Stimulated activated naive CD8-positive, alpha-beta T cell treated with anti-CD3 and anti-CD28 coated beads, Interleukin-15, amount 100 ng/mL, for 72 hours (primary cell): ENCODE measurements around the gene PIK3CD.
"Not testable (repeated sequence)": the region's sequence is repeated elsewhere in the genome, so short reads cannot be mapped to it uniquely, and the experiment has no call there.

ENCODE experiments used
- ATAC-seq: fragments of 150-1000 bp; cut with Tn5 transposase; 2 replicates; pipeline ENCODE4 v1.10.0; 2021; ENCODE audit warnings: mild to moderate bottlenecking, moderate library complexity
- DNase-seq, 2 donors: peaks; one replicate each; pipeline ENCODE4 v3.0.0; 2021 to 2022
- H3K27ac Mint-ChIP-seq, 2 donors: one replicate each; pipeline ENCODE4 v1.8.0; 2022; ENCODE audit warnings: mild to moderate bottlenecking in 2 of 2, mixed read lengths in 2 of 2, moderate library complexity in 2 of 2
- H3K27me3 Mint-ChIP-seq: one replicate; pipeline ENCODE4 v1.8.0; 2022; ENCODE audit warnings: mixed read lengths
- H3K4me1 Mint-ChIP-seq: one replicate; pipeline ENCODE4 v1.8.0; 2022; ENCODE audit warnings: mild to moderate bottlenecking, mixed read lengths
- H3K4me3 Mint-ChIP-seq, 2 donors: one replicate each; pipeline ENCODE4 v1.8.0; 2022; ENCODE audit warnings: mild to moderate bottlenecking in 2 of 2, mixed read lengths in 2 of 2, moderate library complexity in 1 of 2
- H3K9me3 Mint-ChIP-seq, 2 donors: one replicate each; pipeline ENCODE4 v1.8.0; 2022; ENCODE audit warnings: mixed read lengths in 2 of 2

The PIK3CD gene

DNA sequence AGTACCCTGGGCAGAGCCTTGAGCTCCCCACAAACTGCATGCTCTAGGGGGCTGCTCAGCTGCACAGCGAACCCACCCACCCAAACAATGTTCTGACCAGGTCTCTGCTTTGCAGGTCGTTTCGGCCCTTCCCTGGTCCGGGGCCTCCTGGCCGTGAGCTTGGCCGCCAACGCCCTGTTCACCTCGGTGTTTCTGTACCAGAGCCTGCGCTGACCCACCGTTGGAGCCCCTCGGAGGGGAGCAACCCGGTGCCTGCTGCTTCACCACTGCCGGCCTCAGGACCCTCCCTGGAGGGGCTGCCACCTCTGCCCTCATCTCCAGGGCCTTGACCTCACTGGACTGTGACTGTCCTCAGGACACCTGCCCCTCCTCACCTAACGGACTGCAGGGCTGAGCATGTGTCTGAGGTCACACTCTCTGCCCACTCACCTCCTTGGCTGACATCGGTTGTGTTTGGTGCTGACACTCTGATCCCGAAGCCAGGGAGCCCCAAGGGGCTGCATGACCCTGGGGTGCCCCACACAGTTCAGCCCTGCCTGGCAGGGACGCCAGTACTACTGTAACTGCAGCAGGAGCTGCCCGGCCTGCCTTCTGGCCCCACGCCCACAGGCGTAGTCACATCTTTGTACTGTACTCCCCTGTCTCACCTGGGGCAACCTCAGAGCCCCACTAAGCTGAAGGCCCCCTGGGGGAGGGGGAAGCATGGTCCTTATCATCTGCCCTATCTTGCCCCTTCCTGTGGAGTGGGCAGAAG, 38.5 kb upstream of the PIK3CD start:
- DNase-seq (no peak), ATAC-seq (no peak)
- Mint-ChIP-seq H3K4me3 (no peak overlapping the region), H3K27me3 (no peaks in the 10 kb centered on the region), H3K4me1 (peaks cover 8% of the 10 kb centered on the region), H3K27ac (no peak overlapping the region), H3K9me3 (no peaks in the 10 kb centered on the region)

DNA sequence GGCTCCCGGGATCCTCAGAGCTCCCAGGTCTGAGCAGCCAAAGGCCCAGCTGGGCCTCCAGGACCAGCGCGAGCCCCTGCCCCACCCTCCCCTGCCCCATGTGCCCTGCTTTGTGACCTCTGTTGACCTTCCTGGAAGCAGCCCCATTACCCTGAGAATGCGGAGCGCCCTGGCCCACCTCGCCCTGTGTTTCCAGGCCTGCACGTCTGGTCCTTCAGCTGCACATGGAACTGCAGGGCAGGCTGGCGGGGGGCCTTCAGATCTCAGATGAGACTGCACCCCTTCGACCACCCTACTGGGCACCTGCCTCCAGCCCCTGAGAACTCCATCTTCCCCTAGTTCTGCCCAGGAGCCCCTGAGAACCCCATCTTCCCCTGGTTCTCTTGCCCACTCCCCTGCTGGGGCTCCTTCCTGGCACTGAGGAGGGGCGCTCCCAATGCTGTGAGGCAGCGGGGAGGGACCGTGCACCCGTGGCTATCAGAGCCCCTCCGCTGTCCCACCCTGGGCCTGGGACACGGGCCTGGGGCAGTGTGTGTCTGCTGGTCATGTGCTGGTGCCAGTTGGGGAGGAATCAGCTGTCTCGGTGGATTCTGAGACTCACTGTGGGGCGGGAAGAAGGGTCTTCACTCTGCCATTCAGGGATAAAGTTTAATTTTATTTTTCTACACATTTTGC, 37.8 kb upstream of the PIK3CD start:
- DNase-seq = no peak
- Mint-ChIP-seq H3K27me3 (peaks cover 3% of the 10 kb centered on the region), H3K27ac (peak overlapping the region; percentile 26 to 89)

DNA sequence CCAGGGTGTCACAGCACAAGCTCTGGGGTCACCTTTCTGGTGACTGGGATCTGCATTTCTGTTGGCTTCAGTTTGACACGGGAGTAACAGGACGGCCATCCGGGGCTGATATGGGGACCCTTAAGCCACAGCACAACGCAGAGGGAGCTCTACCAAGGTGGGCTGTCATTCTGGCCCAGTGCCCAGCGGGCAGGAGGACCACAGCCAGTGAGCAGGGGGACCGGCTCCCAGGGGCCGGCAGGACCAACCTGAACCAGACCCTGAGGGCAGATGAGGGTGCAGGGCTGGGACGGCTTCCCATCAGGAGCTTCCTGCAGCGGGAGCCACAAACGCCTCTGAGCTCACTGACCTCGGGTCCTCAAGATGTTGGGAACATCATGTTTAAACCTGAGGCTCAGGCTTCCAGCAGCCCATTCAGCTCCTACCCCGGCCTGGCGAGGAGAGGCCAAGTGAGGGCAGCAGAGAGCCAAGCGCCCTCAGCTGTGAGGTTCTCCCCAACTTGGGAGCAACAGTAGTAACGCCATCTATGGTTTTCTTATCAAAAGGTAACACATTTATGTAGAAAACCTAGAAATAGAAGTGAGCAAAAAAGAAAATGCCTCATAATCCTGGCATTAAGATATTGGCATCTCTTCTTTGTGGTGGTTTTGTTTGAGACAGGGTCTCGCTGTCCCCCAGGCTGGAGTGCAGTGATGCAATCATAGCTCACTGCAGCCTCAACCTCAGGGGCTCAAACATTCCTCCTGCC, 36.0 kb upstream of the PIK3CD start:
- peaks cover 8% of the 10 kb centered on the region for H3K4me1 Mint-ChIP-seq

More for the DNA sequence above, 37.8 kb upstream of the PIK3CD start:
- no peaks in the 10 kb centered on the region for H3K9me3 Mint-ChIP-seq
- H3K4me1 Mint-ChIP-seq = peaks cover 8% of the 10 kb centered on the region
- H3K4me3 Mint-ChIP-seq = no peak overlapping the region
- ATAC-seq = no peak

DNA sequence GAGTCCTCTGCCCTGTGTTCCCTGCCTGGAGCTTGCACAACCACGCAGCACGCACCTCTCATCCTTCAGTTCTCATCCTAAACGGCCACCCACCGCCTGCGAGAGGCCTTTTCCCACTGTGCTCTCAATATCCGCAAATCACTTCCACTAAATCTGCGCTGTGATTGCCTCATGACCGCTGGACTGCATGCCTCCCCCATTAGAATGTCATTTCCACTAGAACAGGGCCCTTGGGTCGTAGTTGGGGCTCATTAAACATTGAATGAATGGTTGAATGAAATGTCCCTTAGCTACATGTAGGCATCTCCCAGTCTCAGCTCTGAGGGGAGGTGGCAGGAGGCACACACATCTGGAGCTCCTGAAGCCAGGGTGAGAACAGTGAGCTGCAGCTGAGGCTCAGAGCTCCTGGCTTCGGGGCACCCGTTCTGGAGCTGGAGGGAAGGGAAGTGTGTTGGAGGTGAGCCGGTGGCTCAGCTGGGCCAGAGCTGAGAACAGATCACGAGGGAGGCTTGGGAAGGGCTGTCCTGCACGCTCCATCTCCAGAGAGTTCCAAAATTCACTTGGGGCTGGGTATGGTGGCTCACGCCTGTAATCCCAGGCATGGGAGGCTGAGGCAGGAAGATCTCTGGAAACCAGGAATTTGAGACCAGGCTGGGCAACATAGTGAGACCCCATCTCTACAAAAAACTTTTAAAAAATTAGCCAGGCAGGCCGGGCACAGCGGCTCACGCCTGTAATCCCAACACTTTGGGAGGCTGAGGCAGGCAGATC, 32.4 kb upstream of the PIK3CD start:
- ATAC-seq (no peak), DNase-seq (no peak)
- Mint-ChIP-seq H3K9me3 (no peaks in the 10 kb centered on the region), H3K27me3 (peaks cover 11% of the 10 kb centered on the region), H3K4me1 (peaks cover 8% of the 10 kb centered on the region), H3K27ac (peak overlapping the region in 1 of 2 donors; percentile 3), H3K4me3 (no peak overlapping the region)

More for the DNA sequence above, 36.0 kb upstream of the PIK3CD start:
- DNase-seq (peak; percentile 50 to 58), ATAC-seq (peak; percentile 82)
- Mint-ChIP-seq H3K27ac (peak overlapping the region in 1 of 2 donors; percentile 59), H3K4me3 (no peak overlapping the region), H3K27me3 (peaks cover 11% of the 10 kb centered on the region), H3K9me3 (no peaks in the 10 kb centered on the region)

DNA sequence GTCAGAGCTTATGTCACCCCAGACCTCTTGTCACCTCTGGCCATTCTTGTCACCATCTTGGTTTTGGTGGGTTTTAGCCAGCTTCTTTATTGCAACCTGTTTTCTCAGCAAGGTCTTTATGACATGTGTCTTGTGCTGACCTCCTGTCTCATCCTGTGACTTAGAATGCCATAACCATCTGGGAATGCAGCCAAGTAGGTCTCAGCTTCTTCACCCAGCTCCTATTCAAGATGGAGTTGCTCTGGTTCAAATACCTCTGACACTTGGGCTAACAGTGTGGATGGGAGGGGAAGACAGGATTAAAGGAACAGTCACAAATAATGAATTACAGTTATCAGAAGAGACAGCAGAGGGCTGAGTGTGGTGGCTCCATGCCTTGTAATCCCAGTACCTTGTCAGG, 30.5 kb upstream of the PIK3CD start:
- peaks cover 7% of the 10 kb centered on the region for H3K4me1 Mint-ChIP-seq
- H3K4me3 Mint-ChIP-seq = no peak overlapping the region
- H3K27me3 Mint-ChIP-seq = peaks cover 11% of the 10 kb centered on the region
- no peak overlapping the region for H3K27ac Mint-ChIP-seq
- DNase-seq = no peak
- H3K9me3 Mint-ChIP-seq = no peaks in the 10 kb centered on the region
- ATAC-seq = no peak

DNA sequence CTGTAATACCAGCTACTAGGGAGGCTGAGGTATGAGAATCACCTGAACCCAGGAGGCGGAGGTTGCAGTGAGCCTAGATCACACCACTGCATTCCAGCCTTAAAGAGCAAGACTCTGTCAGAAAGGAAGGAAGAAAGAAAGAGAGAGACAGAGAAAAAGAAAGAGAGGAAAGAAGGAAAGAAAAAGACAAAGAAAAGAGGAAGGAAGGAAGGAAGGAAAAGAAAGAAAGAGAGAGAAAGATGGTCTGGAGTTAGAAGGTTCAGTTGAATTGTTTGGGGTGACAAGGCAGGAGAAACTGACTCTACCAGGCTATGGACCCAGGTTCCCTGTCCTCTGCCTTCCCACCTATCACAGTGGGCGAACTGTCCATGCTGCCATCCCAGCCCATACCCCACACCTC, 27.4 kb upstream of the PIK3CD start:
- Mint-ChIP-seq H3K4me3 (no peak overlapping the region), H3K27me3 (peaks cover 5% of the 10 kb centered on the region)
- DNase-seq = no peak

DNA sequence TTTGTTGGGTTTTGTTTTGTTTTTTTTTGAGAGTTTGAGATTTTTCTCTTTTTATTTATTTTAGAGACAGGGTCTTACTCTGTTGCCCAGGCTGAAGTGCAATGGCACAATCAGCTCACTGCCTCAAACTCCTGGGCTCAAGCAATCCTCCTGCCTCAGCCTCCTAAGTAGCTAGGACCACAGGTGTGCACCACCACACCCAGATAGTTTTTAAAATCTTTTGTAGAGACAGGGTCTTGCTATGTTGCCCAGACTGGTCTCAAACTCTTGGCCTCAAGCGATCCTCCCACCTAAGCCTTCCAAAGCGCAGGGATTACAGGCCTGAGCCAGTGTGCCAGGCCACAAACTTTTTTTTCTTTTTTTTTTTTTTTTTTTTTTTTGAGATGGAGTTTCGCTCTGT, 26.5 kb upstream of the PIK3CD start:
- H3K4me1 Mint-ChIP-seq = peaks cover 28% of the 10 kb centered on the region

More for the DNA sequence above, 27.4 kb upstream of the PIK3CD start:
- H3K27ac Mint-ChIP-seq = no peak overlapping the region
- ATAC-seq = no peak
- no peaks in the 10 kb centered on the region for H3K9me3 Mint-ChIP-seq
- H3K4me1 Mint-ChIP-seq = peaks cover 28% of the 10 kb centered on the region

DNA sequence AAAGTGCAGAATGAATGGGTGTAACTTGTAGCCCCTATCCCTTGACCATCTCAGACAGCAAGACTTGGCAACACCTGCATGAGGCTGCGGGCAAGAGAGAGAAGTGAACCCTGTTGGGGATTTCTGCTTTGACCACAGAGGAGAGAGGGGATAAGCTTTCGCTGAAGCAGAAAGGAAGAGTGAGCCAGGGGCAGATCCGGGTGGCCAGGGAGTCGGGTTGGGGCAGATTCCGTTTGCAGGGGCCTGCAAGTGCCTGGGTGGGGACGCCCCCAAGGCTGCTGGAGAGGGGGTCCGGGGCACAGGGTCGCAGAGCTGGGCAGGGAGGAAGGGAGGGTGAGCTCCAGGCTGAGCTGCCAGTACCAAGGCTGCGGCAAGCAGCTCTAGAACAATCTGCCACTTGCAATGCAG, 25.3 kb upstream of the PIK3CD start:
- H3K27me3 Mint-ChIP-seq = no peaks in the 10 kb centered on the region
- ATAC-seq (no peak), DNase-seq (peak; percentile 44 to 46)
- peak overlapping the region; percentile 88 to 100 for H3K4me3 Mint-ChIP-seq
- peak overlapping the region; percentile 37 to 58 for H3K27ac Mint-ChIP-seq
- no peaks in the 10 kb centered on the region for H3K9me3 Mint-ChIP-seq
- peaks cover 28% of the 10 kb centered on the region for H3K4me1 Mint-ChIP-seq

More for the DNA sequence above, 26.5 kb upstream of the PIK3CD start:
- H3K27me3 Mint-ChIP-seq, H3K27ac Mint-ChIP-seq, H3K9me3 Mint-ChIP-seq, ATAC-seq, H3K4me3 Mint-ChIP-seq, DNase-seq: not testable (repeated sequence)

DNA sequence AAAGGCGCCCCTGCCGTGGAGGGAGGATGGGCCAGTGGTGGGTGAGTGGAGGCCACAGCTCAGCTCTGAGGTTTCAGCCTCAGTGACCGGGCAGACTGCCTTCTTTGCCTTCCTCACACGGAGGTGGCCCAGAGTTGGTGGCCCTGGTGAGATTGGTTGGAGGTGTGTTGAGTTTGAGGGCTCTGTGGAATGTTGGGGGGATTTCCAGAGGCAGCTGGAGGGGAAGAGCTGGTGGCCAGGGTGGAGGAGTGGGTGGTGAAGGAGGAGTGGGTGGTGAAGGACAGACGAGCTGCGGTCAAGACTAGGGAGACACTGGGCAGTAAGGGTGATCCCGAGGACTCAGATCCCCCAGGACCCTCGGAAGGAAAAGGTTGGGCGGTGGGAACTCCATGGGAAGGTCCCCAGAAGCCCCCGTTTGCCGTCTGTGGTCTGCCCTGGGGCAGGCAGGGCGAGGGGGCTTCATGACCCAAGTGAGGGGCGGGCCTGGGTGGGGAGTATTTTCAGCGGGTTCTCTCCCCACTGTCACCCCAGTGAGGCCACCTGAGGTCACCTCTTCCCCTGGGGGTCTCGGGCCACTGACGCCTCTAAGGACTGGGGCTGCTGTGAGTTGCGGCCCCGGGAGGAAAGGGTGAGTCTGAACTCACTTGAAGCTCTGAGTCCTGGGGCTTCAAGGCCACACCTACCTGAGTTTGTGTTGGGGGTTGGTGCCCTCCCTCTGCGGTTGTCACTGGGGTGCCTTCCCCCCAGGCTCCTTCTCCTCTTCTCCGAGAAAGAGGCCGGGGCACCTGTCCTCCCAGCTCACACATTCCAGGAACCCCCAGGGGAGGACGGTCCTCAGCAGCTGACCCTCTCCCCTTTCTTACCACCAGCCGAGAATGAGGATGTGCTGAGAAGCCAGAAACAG, 22.7 kb upstream of the PIK3CD start:
- ATAC-seq = peak; percentile 72
- Mint-ChIP-seq H3K4me1 (peaks cover 48% of the 10 kb centered on the region), H3K9me3 (no peaks in the 10 kb centered on the region), H3K4me3 (peak overlapping the region; percentile 88 to 100), H3K27ac (peak overlapping the region; percentile 96 to 98), H3K27me3 (no peaks in the 10 kb centered on the region)
- peak; percentile 87 to 92 for DNase-seq

DNA sequence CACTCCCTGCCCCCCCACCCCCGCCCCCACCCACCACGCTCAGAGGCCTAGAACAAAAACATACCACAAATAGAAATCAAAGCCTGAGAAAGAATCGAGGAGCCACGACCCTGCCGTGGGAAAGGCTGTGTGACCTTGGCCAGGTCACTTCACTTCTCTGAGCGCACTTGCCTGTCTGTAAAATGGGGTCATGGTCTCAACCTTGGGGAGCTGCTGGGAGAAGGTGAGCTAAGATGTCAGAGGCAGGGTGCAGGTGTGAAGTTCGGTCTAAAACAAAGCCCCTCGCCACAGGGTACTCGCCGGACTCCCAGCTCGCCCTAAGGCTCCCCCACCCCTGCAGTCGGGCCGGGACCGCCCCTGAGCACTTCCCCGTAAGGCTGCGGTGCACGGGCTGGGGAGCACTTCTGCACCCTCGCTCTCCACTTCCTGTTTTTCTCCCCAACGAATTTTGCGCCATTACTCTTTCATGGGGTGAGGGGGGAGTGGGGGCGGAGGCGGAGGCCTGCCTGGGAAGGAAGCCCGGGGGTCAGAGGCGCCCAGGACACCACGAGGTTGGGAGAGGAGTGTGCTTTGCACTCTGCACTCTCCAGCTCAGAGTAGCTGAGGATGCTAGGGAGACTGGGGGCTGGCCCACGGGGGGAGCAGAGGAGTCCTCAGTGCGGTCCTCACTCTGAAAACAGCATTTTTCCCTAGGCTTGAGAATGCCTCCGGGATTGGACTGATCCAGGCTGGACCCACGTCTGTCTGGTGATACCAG, 21.9 kb upstream of the PIK3CD start:
- Mint-ChIP-seq H3K4me1 (peaks cover 56% of the 10 kb centered on the region), H3K27ac (peak overlapping the region; percentile 79 to 98), H3K9me3 (no peaks in the 10 kb centered on the region), H3K27me3 (no peaks in the 10 kb centered on the region), H3K4me3 (peak overlapping the region; percentile 88 to 100)
- ATAC-seq (peak; percentile 70), DNase-seq (peak; percentile 86 to 91)

DNA sequence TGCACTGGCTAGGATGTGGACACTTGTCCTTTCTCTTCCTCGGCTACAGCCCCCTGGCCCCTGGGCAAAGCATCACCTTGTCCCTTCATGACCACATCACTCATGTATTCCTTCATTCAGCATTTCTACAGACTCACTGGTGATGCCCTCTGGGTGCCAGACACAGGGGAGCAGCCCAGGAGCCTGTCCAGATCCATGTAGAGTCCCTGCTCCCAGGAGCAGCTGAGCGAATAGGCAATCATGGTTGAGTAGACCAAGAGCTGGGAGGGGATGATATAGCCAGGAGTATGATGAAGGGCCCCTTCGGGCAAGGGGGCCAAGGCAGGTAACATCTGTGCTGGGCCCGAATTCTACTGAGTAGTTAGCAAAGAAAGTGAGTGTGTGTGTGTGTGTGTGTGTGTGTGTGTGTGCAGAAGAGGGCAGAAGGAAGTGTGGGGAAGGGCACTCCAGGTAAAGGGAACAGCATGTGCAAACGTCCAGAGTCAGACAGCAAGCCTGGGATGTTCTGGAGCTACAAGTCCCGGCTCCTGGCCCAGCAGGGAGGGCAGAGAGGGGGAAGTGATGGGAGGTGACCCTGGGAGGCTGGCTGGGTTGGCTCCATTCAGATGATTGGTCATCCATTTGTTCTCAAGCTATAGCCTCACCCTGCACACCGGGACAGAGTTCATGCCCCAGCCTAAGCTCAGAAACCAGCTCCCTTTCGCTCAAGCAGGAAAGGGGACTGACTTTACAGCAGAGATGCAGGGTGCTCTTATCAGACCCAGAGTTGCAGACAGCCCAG, 21.0 kb upstream of the PIK3CD start:
- DNase-seq (peak; percentile 37 to 43), ATAC-seq (no peak)
- Mint-ChIP-seq H3K27ac (peak overlapping the region; percentile 79 to 98), H3K27me3 (no peaks in the 10 kb centered on the region), H3K4me1 (peaks cover 63% of the 10 kb centered on the region), H3K4me3 (peak overlapping the region; percentile 88 to 100), H3K9me3 (peaks cover 0 to 6% of the 10 kb centered on the region in 2 donors)

DNA sequence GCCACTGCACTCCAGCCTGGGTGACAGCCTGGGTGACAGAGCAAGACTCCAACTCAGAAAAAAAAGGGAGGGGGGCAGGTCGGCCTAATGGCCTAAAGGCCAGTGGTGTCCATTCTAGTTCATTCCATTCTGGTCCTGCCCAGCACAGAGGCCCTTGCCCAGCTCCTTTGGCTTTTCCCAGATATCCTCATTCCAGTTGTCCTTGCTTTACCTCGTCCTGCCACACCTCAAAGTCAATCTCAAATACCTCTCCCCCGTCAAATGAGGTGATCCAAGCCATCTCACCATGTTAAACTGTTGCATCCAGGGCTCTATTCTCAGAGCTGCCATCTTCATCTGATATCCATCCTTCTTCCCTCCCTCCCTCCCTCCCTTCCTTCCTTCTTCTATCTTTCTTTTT, 19.9 kb upstream of the PIK3CD start:
- peaks cover 0 to 7% of the 10 kb centered on the region in 2 donors for H3K9me3 Mint-ChIP-seq
- ATAC-seq (no peak), DNase-seq (peak in 1 of 2 donors; percentile 25)
- peak overlapping the region; percentile 88 to 100 for H3K4me3 Mint-ChIP-seq
- H3K27ac Mint-ChIP-seq = peak overlapping the region; percentile 79 to 98
- no peaks in the 10 kb centered on the region for H3K27me3 Mint-ChIP-seq
- H3K4me1 Mint-ChIP-seq = peaks cover 63% of the 10 kb centered on the region

DNA sequence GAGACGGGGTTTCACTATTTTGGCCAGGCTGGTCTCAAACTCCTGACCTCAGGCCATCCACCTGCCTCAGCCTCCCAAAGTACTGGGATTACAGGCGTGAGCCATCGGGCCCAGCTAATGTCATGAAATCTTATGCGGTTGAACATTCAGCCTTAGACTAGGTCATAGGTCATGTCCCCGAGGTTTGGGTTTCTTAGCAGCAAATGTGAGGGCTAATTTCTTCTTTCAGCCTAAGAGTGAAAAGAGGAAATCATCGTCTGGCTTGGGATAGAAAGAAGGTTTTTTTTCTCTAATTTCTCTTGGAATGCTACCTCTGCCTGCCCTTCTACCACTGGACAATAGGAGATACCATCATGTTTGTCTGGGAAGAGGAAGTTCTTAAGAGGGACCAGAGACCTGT, 18.0 kb upstream of the PIK3CD start:
- H3K4me1 Mint-ChIP-seq = peaks cover 68% of the 10 kb centered on the region
- no peak for DNase-seq
- peaks cover 0 to 7% of the 10 kb centered on the region in 2 donors for H3K9me3 Mint-ChIP-seq
- no peak for ATAC-seq
- peak overlapping the region in 1 of 2 donors; percentile 52 for H3K27ac Mint-ChIP-seq
- H3K4me3 Mint-ChIP-seq = peak overlapping the region; percentile 88 to 100
- no peaks in the 10 kb centered on the region for H3K27me3 Mint-ChIP-seq
